ENCODE measurements around the gene CTNNBL1. TPM values are rescaled to one million over a fixed set of nuclear protein-coding genes. Genes with fewer than 3 reads are reported as not detected.
A peak's percentile ranks its signal among the peaks of the same experiment; 100 is the strongest.

Gene CTNNBL1
- total RNA-seq, 2 donors from 2014 or later = 29.9 to 39.9 TPM

DNA sequence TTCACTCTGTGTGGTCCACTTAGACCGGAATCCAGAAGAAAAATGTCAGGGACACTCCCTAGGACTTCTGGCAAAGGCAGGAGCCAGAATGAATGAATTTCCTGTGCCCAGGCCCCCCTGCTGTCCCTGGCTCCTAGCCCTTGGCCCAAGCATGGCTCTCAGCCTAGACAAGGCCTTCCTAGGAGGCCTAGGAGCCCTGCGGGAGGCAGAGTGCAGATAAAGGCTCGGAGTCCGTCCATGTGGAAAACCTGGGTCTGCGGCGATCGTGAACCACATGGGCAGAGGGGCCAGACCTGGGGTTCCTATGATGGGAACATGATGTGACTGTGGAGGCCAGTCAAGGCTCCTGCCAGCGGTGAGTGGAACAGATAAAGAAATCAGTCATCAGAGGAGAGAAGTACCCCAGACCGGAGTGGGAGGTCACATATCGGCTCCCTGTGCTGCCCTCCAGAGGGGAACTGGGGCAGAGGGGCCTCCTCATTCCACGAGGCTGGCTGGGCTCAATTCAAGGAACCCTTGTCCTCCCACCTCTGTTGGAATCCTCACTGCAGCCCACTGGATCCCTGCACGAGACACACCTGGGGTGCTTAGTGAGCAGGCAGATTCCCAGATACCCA is 203.2 kb downstream of the CTNNBL1 start:
- TF ChIP-seq, protein P1, sequence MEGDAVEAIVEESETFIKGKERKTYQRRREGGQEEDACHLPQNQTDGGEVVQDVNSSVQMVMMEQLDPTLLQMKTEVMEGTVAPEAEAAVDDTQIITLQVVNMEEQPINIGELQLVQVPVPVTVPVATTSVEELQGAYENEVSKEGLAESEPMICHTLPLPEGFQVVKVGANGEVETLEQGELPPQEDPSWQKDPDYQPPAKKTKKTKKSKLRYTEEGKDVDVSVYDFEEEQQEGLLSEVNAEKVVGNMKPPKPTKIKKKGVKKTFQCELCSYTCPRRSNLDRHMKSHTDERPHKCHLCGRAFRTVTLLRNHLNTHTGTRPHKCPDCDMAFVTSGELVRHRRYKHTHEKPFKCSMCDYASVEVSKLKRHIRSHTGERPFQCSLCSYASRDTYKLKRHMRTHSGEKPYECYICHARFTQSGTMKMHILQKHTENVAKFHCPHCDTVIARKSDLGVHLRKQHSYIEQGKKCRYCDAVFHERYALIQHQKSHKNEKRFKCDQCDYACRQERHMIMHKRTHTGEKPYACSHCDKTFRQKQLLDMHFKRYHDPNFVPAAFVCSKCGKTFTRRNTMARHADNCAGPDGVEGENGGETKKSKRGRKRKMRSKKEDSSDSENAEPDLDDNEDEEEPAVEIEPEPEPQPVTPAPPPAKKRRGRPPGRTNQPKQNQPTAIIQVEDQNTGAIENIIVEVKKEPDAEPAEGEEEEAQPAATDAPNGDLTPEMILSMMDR (IDR thresholded peaks at IDR 0.05) = peak in 1 of 2 donors; percentile 57
- Histone ChIP-seq H3K27ac (peak overlapping the region; percentile 35 to 47), H3K27me3 (no peaks in the 10 kb centered on the region), H3K9me3 (no peaks in the 10 kb centered on the region), H3K4me3 (no peak overlapping the region), H3K4me1 (peaks cover 0 to 25% of the 10 kb centered on the region in 2 donors), H3K36me3 (no peaks in the 10 kb centered on the region)
- DNase-seq (ENCODE audit: low spot score) = no peak

- no peak for DNase-seq (ENCODE audit: low spot score)
- Histone ChIP-seq H3K27me3 (peaks cover 0 to 6% of the 10 kb centered on the region in 2 donors), H3K4me3 (no peak overlapping the region), H3K4me1 (peaks cover 0 to 38% of the 10 kb centered on the region in 2 donors), H3K27ac (peak overlapping the region in 1 of 2 donors; percentile 41), H3K36me3 (no peaks in the 10 kb centered on the region), H3K9me3 (no peaks in the 10 kb centered on the region)
- TF ChIP-seq, protein P1 (IDR thresholded peaks at IDR 0.05) = no peak
Observed at GRCh38 chr20:37898233-37899104, 204.6 kb downstream of the CTNNBL1 start.

GRCh38 chr20:37899105-37900045 is 205.5 kb downstream of the CTNNBL1 start:
- Histone ChIP-seq H3K4me1 (peaks cover 0 to 38% of the 10 kb centered on the region in 2 donors), H3K27ac (no peak overlapping the region), H3K9me3 (no peaks in the 10 kb centered on the region), H3K4me3 (no peak overlapping the region), H3K36me3 (no peaks in the 10 kb centered on the region), H3K27me3 (peaks cover 0 to 7% of the 10 kb centered on the region in 2 donors)
- no peak for DNase-seq (ENCODE audit: low spot score)
- TF ChIP-seq, protein P1 (IDR thresholded peaks at IDR 0.05) = no peak

DNA sequence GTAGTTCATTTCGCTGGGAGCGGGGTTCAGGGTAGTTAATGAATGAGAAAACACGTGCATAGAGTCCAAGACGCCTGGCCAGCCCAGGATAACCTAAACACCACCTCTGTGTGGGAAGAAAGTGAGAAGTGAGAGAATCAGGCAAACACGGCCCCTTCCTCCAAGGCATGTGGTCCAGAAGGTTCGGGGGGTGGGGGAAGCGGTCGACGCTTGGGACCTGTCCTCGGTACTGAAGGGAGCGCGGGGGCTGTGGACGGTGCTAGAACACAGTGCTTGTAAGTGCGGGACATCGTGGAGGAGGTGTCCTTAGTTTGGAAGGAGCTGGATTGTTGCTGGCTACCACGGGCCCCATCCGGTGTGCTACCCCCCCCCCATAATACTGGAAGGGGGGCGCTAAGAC is 207.4 kb downstream of the CTNNBL1 start:
- Histone ChIP-seq H3K4me3 (no peak overlapping the region), H3K9me3 (no peaks in the 10 kb centered on the region), H3K36me3 (no peaks in the 10 kb centered on the region), H3K4me1 (peaks cover 0 to 38% of the 10 kb centered on the region in 2 donors), H3K27me3 (peaks cover 0 to 7% of the 10 kb centered on the region in 2 donors), H3K27ac (no peak overlapping the region)
- TF ChIP-seq, protein P1 (IDR thresholded peaks at IDR 0.05) = no peak
- no peak for DNase-seq (ENCODE audit: low spot score)

GRCh38 chr20:37901654-37902503 is 208.0 kb downstream of the CTNNBL1 start:
- Histone ChIP-seq H3K27ac (peak overlapping the region; percentile 84 to 92), H3K27me3 (peaks cover 0 to 7% of the 10 kb centered on the region in 2 donors), H3K9me3 (no peaks in the 10 kb centered on the region), H3K4me1 (peaks cover 0 to 36% of the 10 kb centered on the region in 2 donors), H3K36me3 (no peaks in the 10 kb centered on the region), H3K4me3 (peak overlapping the region; percentile 61 to 64)
- TF ChIP-seq, protein P1 (IDR thresholded peaks at IDR 0.05) = peak; percentile 28 to 54
- no peak for DNase-seq (ENCODE audit: low spot score)

Measured in right atrium auricular region (tissue), 2 donors.